ENCODE measurements around the gene SLC23A1.
A peak's percentile ranks its signal among the peaks of the same experiment; 100 is the strongest.
"Not testable (repeated sequence)": the region's sequence is repeated elsewhere in the genome, so short reads cannot be mapped to it uniquely, and the experiment has no call there.

SLC23A1 gene

GRCh38 chr5:139369181-139369580 is 13.9 kb downstream of the SLC23A1 start:
- DNase-seq (ENCODE audit: low read depth in 2 of 2): no peak

- DNase-seq (ENCODE audit: low read depth in 2 of 2): no peak
Measured at GRCh38 chr5:139368613-139369012, 14.5 kb downstream of the SLC23A1 start.

DNA sequence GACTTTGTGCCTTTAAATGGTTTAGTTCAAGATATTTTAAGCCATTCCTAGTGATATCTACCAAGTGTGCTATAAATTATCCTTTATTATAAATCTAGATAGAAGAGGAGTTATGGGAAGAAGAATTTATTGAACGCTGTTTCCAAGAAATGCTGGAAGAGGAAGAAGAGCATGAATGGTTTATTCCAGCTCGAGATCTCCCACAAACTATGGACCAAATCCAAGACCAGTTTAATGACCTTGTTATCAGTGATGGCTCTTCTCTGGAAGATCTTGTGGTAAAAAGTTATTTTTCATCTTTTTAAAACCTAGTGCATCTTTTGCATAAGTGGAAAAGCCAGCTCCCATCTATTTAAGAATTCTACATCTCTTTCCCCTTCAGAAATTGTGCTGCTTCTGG is 18.6 kb downstream of the SLC23A1 start:
- DNase-seq (ENCODE audit: low read depth in 2 of 2): no peak

GRCh38 chr5:139363937-139364336 is 19.2 kb downstream of the SLC23A1 start:
- no peak for DNase-seq (ENCODE audit: low read depth in 2 of 2)

GRCh38 chr5:139361835-139362429 is 21.2 kb downstream of the SLC23A1 start:
- no peak for DNase-seq (ENCODE audit: low read depth in 2 of 2)

DNA sequence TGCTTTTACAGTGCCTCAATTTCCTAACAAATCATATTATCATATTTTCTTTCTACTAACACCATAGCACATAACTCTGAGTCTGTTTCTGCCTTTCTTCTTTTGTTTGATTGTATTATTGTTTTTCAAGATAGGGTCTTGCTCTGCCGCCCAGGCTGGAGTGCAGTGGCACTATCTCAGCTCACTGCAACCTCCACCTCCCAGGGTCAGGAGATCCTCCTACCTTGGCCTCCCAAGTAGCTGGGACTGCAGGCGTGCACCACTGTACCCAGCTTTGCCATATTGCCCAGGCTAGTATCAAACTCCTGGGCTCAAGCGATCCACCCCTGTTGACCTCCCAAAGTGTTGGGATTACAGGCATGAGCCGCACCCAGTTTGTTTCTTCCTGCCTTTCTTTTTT is 22.7 kb downstream of the SLC23A1 start:
- no peak for DNase-seq (ENCODE audit: low read depth in 2 of 2)

DNA sequence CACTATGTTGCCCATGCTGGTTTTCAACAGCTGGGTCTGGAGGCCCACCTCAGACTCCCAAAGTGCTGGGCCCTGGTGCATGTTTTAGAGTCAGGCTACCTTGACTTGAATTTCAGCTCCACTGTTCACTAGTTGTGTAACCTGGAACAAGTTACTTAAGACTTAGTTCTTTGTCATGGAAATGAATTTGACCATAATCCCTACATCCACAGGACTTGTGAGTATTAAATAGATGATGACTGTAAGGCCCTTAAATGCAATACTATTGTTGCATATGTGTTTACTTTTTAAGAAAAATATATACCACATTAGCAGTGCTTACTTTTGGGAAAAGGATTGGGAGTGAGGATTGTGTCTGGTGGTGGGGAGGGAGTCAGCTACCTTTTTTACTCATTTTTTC is 25.0 kb downstream of the SLC23A1 start:
- no peak for DNase-seq (ENCODE audit: low read depth in 2 of 2)

DNA sequence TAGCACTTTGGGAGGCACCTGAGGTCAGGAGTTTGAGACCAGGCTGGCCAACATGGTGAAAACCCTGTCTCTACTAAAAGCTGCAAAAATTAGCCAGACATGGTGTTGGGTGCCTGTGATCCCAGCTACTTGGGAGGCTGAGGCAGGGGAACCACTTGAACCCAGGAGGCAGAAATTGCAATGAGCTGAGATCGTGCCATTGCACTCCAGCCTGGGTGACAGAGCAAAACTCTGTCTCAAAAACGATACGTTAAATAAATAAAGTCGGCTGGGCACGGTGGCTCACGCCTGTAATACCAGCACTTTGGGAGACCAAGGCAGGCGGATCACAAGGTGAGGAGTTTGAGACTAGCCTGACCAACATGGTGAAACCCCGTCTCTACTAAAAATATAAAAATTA is 27.2 kb downstream of the SLC23A1 start:
- not testable (repeated sequence) for DNase-seq (ENCODE audit: low read depth in 2 of 2)

DNA sequence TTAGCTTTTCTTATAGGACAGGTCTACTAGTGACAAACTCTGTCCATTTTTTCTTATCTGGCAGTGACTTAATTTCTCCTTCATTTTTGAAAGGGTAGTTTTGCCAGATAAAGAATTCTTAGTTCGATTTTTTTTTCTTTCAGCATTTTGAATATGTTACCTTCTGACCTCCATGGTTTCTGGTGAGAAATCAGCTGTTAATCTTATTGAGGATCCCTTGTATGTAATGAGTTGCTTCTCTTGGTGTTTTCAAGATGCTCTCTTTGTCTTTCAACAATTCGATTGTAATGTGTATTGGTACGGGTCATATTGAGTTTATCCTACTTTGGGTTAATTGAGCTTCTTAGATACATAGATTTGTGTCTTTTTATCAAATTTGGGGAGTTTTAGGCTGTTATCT is 28.9 kb downstream of the SLC23A1 start:
- DNase-seq (ENCODE audit: low read depth in 2 of 2): no peak

DNA sequence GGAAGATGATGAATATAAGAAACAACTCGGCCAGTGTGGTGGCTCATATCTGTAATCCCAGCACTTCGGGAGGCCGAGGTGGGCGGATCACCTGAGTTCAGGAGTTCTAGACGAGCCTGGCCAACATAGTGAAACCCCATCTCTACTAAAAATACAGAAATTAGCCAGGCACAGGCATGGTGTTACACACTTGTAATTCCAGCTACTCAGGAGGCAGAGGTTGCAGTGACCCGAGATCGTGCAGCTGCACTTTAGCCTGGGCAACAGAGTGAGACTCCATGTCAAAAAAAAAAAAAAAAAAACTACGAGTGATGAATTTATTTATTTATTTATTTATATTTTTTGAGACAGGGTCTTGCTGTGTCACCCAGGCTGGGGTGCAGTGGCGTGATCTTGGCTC is 35.2 kb downstream of the SLC23A1 start:
- DNase-seq (ENCODE audit: low read depth in 2 of 2): not testable (repeated sequence)

DNA sequence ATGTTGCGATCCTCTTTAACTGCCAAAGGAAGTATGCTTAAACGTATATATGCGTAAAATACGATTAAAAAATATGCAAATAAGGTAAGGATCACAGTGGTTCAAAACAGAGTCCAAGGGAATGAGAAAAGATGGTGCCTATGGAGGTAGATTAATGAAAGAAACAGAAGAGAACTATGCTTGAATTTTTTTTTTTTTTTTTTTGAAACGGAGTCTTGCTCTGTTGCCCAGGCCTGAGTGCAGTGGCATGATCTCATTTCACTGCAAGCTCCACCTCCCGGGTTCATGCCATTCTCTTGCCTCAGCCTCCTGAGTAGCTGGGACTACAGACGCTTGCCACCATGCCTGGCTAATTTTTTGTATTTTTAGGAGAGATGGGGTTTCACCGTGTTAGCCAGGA is 37.7 kb downstream of the SLC23A1 start:
- DNase-seq (ENCODE audit: low read depth in 2 of 2): not testable (repeated sequence)

GRCh38 chr5:139344177-139344576 is 38.9 kb downstream of the SLC23A1 start:
- DNase-seq (ENCODE audit: low read depth in 2 of 2): no peak

DNA sequence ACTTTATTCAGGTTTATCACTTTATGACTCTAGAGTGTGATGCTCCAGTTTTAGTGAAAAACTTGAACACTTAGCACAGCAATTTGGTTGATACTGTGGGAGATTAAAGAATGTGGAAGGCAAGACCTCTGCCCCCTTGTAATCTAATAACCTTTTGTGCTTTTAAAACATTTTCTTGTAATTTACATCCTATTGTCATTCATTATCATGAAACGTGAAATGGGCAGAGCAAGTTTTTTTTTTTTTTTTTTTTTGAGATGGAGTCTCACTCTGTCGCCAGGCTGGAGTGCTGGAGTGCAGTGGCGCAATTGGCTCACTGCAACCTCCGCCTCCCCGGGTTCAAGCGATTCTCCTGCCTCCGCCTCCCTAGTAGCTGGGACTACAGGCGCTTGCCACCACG is 39.6 kb downstream of the SLC23A1 start:
- DNase-seq (ENCODE audit: low read depth in 2 of 2): no peak

- DNase-seq (ENCODE audit: low read depth in 2 of 2): peak in 1 of 2 donors; percentile 58
Measured at GRCh38 chr5:139342423-139342723, 40.7 kb downstream of the SLC23A1 start.

GRCh38 chr5:139341689-139342422 is 41.2 kb downstream of the SLC23A1 start, which contains the start of gene PAIP2:
Gene PAIP2 (plus strand): TSS chr5:139341854. CDS start chr5:139363785, 21,931 bp downstream.
- DNase-seq (ENCODE audit: low read depth in 2 of 2): peak; percentile 94 to 96

DNA sequence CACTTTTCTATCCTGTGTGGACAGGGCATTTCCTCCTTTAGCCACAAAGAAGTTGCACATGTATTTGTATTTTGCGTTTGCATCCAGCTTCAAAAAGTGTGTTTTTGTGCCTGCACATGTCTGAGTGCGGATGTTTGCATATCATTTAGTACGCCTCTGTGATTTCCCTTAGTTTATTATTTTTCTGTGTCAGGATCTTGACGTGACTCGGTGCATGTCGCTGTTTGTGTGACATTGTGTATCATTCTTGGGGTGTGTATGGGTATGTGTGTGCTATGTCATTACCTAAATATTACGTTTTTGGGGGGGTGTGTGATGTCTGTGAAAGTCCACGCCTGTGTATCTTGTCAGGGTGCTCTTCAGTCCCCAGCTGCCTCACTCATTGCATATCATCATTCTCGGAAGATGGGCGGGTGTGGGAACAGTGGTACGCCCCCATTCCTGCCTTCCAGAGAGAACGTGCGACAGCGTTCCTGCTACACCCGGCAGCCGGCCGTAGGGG is 41.9 kb downstream of the SLC23A1 start:
- DNase-seq (ENCODE audit: low read depth in 2 of 2): no peak

GRCh38 chr5:139340051-139340450 is 43.0 kb downstream of the SLC23A1 start:
- no peak for DNase-seq (ENCODE audit: low read depth in 2 of 2)

DNA sequence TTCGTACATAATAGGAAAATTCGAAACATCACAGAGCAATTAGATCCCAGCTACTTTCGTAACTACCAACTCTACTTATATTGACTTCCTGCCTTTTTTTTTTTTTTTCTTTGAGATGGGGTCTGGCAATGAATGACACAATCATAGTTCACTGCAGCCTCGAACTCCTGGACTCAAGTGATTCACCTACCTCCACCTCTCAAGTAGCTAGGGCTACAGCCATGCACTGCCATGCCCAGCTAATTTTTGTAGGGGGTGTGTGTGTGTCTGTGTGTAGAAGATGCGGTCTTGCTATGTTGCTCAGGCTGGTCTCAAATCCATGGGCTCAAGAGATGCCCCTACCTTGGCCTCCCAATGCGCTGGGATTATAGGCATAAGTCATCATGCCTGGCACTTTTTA is 47.3 kb downstream of the SLC23A1 start:
- no peak for DNase-seq (ENCODE audit: low read depth in 2 of 2)

All from activated CD4-positive, alpha-beta T cell treated with anti-CD3 and anti-CD28 coated beads for 24 hours (primary cell).